Heart left ventricle (tissue), 16 donors: ENCODE data around the gene TMEM217. TPM values are rescaled to one million over a fixed set of nuclear protein-coding genes. Genes with fewer than 3 reads are reported as not detected.

Experiments
- ATAC-seq, 4 donors: fragments of 200-7000 bp; cut with Tn5 transposase; one replicate each; pipeline ENCODE4 v1.9.1; 2020 to 2022; ENCODE audit warnings: moderate library complexity in 4 of 4, mild to moderate bottlenecking in 3 of 4, moderate number of reproducible peaks in 1 of 4
- DNase-seq, 5 donors: peaks; one replicate each; pipeline ENCODE4 v3.0.0-alpha.2; 2020
- H3K27ac ChIP-seq, 12 donors: fragments of 200-600 bp; sonication (generic) in 4 of 12; one replicate each; pipeline versions ENCODE4 v1.5.0 to v1.8.0; 2016 to 2022; ENCODE audit warnings: mild to moderate bottlenecking in 2 of 12
- H3K27me3 ChIP-seq, 9 donors: fragments of 200-600 bp; sonication (generic) in 2 of 9; one replicate each; pipeline versions ENCODE4 v1.5.1 to v1.8.0; 2016 to 2022; ENCODE audit warnings: mild to moderate bottlenecking in 3 of 9
- H3K36me3 ChIP-seq, 9 donors: fragments of 200-600 bp; sonication (generic) in 2 of 9; one replicate each; pipeline versions ENCODE4 v1.5.0 to v1.8.0; 2018 to 2022; ENCODE audit warnings: mild to moderate bottlenecking in 2 of 9
- H3K4me1 ChIP-seq, 12 donors: fragments of 200-600 bp; sonication (generic) in 4 of 12; one replicate each; pipeline versions ENCODE4 v1.5.0 to v1.8.0; 2016 to 2022; ENCODE audit warnings: mild to moderate bottlenecking in 3 of 12
- H3K4me3 ChIP-seq, 12 donors: fragments of 200-600 bp; sonication (generic) in 4 of 12; one replicate each; pipeline versions ENCODE4 v1.5.0 to v1.8.0; 2017 to 2022; ENCODE audit warnings: mild to moderate bottlenecking in 9 of 12, moderate library complexity in 4 of 12
- H3K9me3 ChIP-seq, 12 donors: fragments of 200-600 bp; sonication (generic) in 4 of 12; one replicate each; pipeline versions ENCODE4 v1.5.0 to v1.8.0; 2016 to 2022; ENCODE audit warnings: mild to moderate bottlenecking in 1 of 12
- CTCF ChIP-seq, 12 donors: fragments of 200-600 bp; sonication (generic) in 4 of 12; IDR thresholded peaks; one replicate each; pipeline versions ENCODE4 v1.5.0 to v1.8.0; 2018 to 2022; ENCODE audit warnings: antibody characterized with exemption in 12 of 12, mild to moderate bottlenecking in 5 of 12
- POLR2A ChIP-seq, 2 donors: fragments of 450-650 bp; IDR thresholded peaks; one replicate each; pipeline ENCODE4 v1.6.1; 2017; ENCODE audit warnings: antibody characterized with exemption in 2 of 2, mild to moderate bottlenecking in 2 of 2, moderate library complexity in 2 of 2
- WGBS, 4 donors: extraction: QIAGEN DNeasy Blood & Tissue Kit in 2 of 4; methylation state at CpG; one replicate each; pipeline versions ENCODE4 v1.1.5 to v1.1.7; 2013 to 2018; 5-methylcytosine and 5-hydroxymethylcytosine counted together
- intact Hi-C, 10 donors: fragments of 100-400 bp; cut with DNase I; formaldehyde crosslinking; loops; one replicate each; pipeline versions ENCODE4 v1.11.1 to v1.14.2; 2022
- polyA plus RNA-seq, 2 donors: library from polyadenylated mRNA; stranded (reverse); fragments of 200-250 nt; gene quantifications; one replicate each; pipeline ENCODE4 v1.2.3, GENCODE V29; 2013
- total RNA-seq, 9 donors: library from RNA; depleted of rRNA in 2 of 9; stranded (reverse); fragments of >200 nt in 2 of 9; fragmentation: NEBNext Ultra II Directional in 3 of 9; extraction: Animal tissue kit (Norgen Biotek cat#: 25700) in 3 of 9; gene quantifications; one replicate each; pipeline versions ENCODE4 v1.1.0 to v1.2.4, GENCODE V29; 2016 to 2023
- donor health status: ischemic (EF 13 %, LVEDD 7.1; RV severe dilation, severe dysfunction).
- donor health status: healthy with polysubstance abuse.
- donor health status: DM: no; HTN: yes; CAD: no.
- donor health status: DM: no; HTN: no; CAD: no.
- donor health status: ischemic (EF 25% LVEDD 6.9; RV normal size, moderate dysfunction).
- donor health status: ischemic (EF 25% LVEDD 5.7; RV mildly dilated, moderate dysfunction).
- donor health status: healthy.
- donor health status: DM: yes; HTN: yes; CAD: no.
- donor health status: ischemic (EF 35%, LVEDD 5.7; RV mildly dilated, moderate dysfunction).
- donor health status: nonischemic (EF 11% LVEDD 7.7; RV severe dilation, severe dysfunction).
- donor health status: DM: yes; HTN: yes; CAD: no.
- donor health status: PGD.
- donor health status: ischemic (EF 29% LVEDD 5.4; RV normal size, mild dysfunction).
- donor health status: nonischemic (EF 23%, LVEDD 6.1; RV moderate dilation, normal function).

The TMEM217 gene
- total and polyA plus RNA-seq, 11 donors: 0.15 to 2.1 (median 0.65) TPM; not detected in 3

DNA sequence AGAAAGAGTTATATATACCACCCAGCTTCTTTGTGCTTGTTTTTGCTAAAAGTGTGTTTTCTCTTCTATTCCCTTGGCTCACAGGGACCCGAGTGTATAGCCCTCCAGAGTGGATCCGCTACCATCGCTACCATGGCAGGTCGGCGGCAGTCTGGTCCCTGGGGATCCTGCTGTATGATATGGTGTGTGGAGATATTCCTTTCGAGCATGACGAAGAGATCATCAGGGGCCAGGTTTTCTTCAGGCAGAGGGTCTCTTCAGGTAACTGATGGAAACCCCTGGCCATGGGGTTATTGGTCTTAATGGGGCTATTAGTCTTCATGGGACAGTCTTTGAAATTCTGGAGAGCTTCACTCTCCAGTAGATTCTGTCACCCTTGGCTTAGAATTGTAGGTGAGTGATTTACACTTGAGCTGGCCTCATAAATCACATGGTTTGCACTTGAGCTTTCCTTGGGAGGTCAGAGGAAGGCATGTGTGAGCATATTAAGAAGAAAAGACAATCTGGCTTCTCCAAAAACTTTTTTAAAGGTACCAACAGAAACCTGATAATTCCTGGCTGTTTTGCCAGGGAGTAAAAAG is 84.9 kb downstream of the TMEM217 start:
- Histone ChIP-seq H3K9me3 (no peaks in the 10 kb centered on the region), H3K4me3 (peak overlapping the region in 8 of 12 donors; percentile 69 to 100 (median 91)), H3K4me1 (peaks cover 0 to 68% (median 17%) of the 10 kb centered on the region in 12 donors), H3K27me3 (no peaks in the 10 kb centered on the region), H3K36me3 (peaks cover 0 to 60% (median 32%) of the 10 kb centered on the region in 9 donors), H3K27ac (peak overlapping the region in 4 of 12 donors; percentile 82 to 97 (median 92))
- ATAC-seq: no peak
- intact Hi-C loops: loop anchor here in 9 of 10 donors (1.0 to 10.0 kb wide), 13 partner anchors 34 to 288 kb away; partner anchors contain the start of gene C6orf89 (in 5 of the 9)
- 86 to 89% (median 87%) methylated on average over 7 of the region's 7 CpGs for WGBS, 4 donors
- no peak for DNase-seq
- TF ChIP-seq CTCF (IDR thresholded peaks at IDR 0.05): no peak
- no peak for TF ChIP-seq POLR2A (IDR thresholded peaks at IDR 0.05)

- DNase-seq (peak; percentile 83 to 89 (median 85)), ATAC-seq (peak; percentile 3 to 29 (median 8))
- intact Hi-C loops: loop anchor here (1.0 to 10.0 kb wide), 18 partner anchors 35 to 287 kb away; partner anchors contain the start of gene C6orf89 (in 5 of the 10)
- H3K27me3 ChIP-seq: no peaks in the 10 kb centered on the region
- no peaks in the 10 kb centered on the region for H3K9me3 ChIP-seq
- peaks cover 0 to 60% (median 32%) of the 10 kb centered on the region in 9 donors for H3K36me3 ChIP-seq
- no peak for TF ChIP-seq POLR2A (IDR thresholded peaks at IDR 0.05)
- peak; percentile 86 to 98 (median 96) for TF ChIP-seq CTCF (IDR thresholded peaks at IDR 0.05)
- peaks cover 0 to 66% (median 17%) of the 10 kb centered on the region in 12 donors for H3K4me1 ChIP-seq
- H3K27ac ChIP-seq: peak overlapping the region; percentile 45 to 97 (median 90)
- 12 to 22% (median 13%) methylated on average over 17 of the region's 17 CpGs for WGBS, 4 donors
- H3K4me3 ChIP-seq: peak overlapping the region; percentile 60 to 100 (median 90)
Measured at GRCh38 chr6:37171970-37172812, 85.8 kb downstream of the TMEM217 start.

DNA sequence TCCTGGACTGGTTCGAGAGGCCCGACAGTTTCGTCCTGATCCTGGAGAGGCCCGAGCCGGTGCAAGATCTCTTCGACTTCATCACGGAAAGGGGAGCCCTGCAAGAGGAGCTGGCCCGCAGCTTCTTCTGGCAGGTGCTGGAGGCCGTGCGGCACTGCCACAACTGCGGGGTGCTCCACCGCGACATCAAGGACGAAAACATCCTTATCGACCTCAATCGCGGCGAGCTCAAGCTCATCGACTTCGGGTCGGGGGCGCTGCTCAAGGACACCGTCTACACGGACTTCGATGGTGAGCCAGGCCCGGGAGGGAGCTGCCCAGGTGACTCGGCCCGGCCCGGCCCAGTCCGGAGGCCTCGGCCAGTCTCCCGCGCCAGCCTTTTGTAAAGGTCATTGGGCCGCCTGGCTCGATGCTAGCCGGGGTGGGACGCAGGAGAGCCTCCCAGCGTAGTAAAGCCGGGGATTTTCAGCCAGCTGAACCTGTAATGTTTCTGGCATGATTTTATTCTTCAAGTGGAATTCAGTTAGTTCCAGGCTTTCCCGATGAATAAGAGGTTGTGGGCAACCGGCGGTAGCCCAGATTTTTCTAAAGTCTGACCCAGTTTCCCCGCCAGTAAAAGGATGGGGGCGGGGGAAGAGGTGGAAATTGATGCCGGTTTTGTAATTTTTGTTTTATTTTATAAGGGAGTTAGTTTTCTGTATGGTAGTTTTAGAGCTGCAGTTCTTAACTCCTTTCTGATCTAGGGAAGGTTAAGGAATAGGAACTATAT is 86.6 kb downstream of the TMEM217 start:
- no peaks in the 10 kb centered on the region for H3K9me3 ChIP-seq
- H3K27ac ChIP-seq: peak overlapping the region; percentile 45 to 97 (median 90)
- DNase-seq (peak; percentile 45 to 78 (median 54)), ATAC-seq (peak in 1 of 4 donors; percentile 32)
- no peaks in the 10 kb centered on the region for H3K27me3 ChIP-seq
- peaks cover 0 to 59% (median 32%) of the 10 kb centered on the region in 9 donors for H3K36me3 ChIP-seq
- intact Hi-C loops: loop anchor here (1.0 to 10.0 kb wide), 13 partner anchors 36 to 287 kb away; partner anchors contain the start of gene C6orf89 (in 5 of the 10)
- WGBS, 4 donors: 2 to 6% (median 3%) methylated on average over 13 to 45 of the region's 45 CpGs
- no peak for TF ChIP-seq CTCF (IDR thresholded peaks at IDR 0.05)
- TF ChIP-seq POLR2A (IDR thresholded peaks at IDR 0.05): peak in 1 of 2 donors; percentile 11
- H3K4me1 ChIP-seq: peaks cover 0 to 59% (median 17%) of the 10 kb centered on the region in 12 donors
- peak overlapping the region; percentile 60 to 100 (median 90) for H3K4me3 ChIP-seq
